Loucy (cell line): Measurements from ENCODE around the gene C3orf20.

Source experiments
- EZH2phosphoT487 ChIP-seq: fragments of 200-600 bp; IDR thresholded peaks from 2 replicates; pipeline ENCODE4 v1.6.1; 2018; ENCODE audit warnings: antibody characterized with exemption, mild to moderate bottlenecking, moderate library complexity, borderline replicate concordance
- TF ChIP-seq, protein P1 (sequence below): fragments of 200-600 bp; sonication (generic); conservative IDR thresholded peaks from 2 replicates; pipeline ENCODE4 v1.5.1; 2014; ENCODE audit warnings: mild to moderate bottlenecking, antibody characterized with exemption, low read length

DNA sequence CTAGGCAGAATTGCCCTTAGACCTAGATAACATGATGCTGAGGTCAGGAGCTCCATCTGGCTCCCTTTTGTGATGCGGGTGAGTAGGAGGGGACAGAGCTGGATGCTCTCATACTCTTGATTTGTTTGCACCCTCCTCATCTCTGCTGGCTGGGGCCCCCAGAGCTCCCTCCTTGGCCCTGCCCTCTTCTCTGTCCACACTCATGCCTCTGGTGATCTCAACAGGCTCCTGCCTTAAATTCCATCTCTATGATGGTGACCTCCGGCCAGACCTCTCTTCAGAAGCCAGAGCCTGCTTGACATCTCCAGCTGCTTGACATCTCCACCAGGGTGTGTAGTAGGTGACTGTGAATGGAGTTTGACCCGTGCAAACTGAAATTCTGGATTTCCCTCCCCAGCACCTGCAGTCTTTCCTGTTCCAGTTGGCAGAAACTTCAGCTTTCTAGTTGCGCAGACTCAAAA lies 139.5 kb downstream of the C3orf20 start:
- TF ChIP-seq, protein P1, sequence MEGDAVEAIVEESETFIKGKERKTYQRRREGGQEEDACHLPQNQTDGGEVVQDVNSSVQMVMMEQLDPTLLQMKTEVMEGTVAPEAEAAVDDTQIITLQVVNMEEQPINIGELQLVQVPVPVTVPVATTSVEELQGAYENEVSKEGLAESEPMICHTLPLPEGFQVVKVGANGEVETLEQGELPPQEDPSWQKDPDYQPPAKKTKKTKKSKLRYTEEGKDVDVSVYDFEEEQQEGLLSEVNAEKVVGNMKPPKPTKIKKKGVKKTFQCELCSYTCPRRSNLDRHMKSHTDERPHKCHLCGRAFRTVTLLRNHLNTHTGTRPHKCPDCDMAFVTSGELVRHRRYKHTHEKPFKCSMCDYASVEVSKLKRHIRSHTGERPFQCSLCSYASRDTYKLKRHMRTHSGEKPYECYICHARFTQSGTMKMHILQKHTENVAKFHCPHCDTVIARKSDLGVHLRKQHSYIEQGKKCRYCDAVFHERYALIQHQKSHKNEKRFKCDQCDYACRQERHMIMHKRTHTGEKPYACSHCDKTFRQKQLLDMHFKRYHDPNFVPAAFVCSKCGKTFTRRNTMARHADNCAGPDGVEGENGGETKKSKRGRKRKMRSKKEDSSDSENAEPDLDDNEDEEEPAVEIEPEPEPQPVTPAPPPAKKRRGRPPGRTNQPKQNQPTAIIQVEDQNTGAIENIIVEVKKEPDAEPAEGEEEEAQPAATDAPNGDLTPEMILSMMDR, result no peak
- no peak for TF ChIP-seq EZH2phosphoT487
